GM12878 (cell line): ENCODE data around the gene ERP44. TPM values are rescaled to one million over a fixed set of nuclear protein-coding genes. Genes with fewer than 3 reads are reported as not detected.

Experiments
- ATAC-seq: fragments of 200-7000 bp; cut with Tn5 transposase; 3 replicates; pipeline ENCODE4 v1.9.1; 2020; ENCODE audit warnings: mild to moderate bottlenecking, moderate library complexity
- BruUV-seq: library from RNA; stranded (reverse); fragments of 400-500 nt; replicated peaks from 2 replicates; lab custom pipeline; 2021; lab: Mats Ljungman, UMichigan
- CTCF ChIA-PET: fragments of 300-600 bp; sonication (Branson Sonifier 250); formaldehyde crosslinking; extraction: SDS; loops from one replicate; lab custom pipeline; 2021; ENCODE audit warnings: inconsistent platforms; lab: Yijun Ruan, JAX
- POLR2A ChIA-PET: fragments of 350-600 bp; formaldehyde crosslinking; extraction: SDS; loops from one replicate; lab custom pipeline; 2021; ENCODE audit warnings: inconsistent platforms; lab: Charles Lee
- RAD21 ChIA-PET: fragments of 300-600 bp; sonication (Branson Sonifier 250); formaldehyde crosslinking; loops from one replicate; lab custom pipeline; 2023; ENCODE audit warnings: antibody characterized with exemption; ENCODE audit not compliant: unreplicated experiment; lab: Charles Lee
- SMC1A ChIA-PET: fragments of 300-600 bp; sonication (Branson Sonifier 250); formaldehyde crosslinking; loops from one replicate; lab custom pipeline; 2023; ENCODE audit not compliant: unreplicated experiment, uncharacterized antibody; lab: Charles Lee
- DNase-seq: peaks from one replicate; pipeline ENCODE4 v3.0.0-alpha.2; 2011; ENCODE audit warnings: low read depth, low spot score
- FAIRE-seq: peaks from 3 replicates; lab custom pipeline; 2011; peaks lifted over from hg19 to GRCh38; lab: Jason Lieb, UNC
- H2AFZ ChIP-seq: 2 replicates; pipeline ENCODE4 v1.6.0; 2011; ENCODE audit warnings: low read depth, low read length, control low read depth; ENCODE audit not compliant: control insufficient read depth
- H3K27ac ChIP-seq: 2 replicates; pipeline ENCODE4 v1.5.1; 2011; ENCODE audit warnings: control low read depth; ENCODE audit not compliant: control insufficient read depth, insufficient read depth
- H3K27me3 ChIP-seq, 2 experiments: replicated peaks in 1 of 2; 2 replicates each; pipeline versions ENCODE4 v1.6.0 to v1.6.1; 2011; ENCODE audit warnings: low read length in 1 of 2; ENCODE audit not compliant: control insufficient read depth in 2 of 2, insufficient read depth in 2 of 2
- H3K36me3 ChIP-seq, 2 experiments: 2 replicates each; pipeline ENCODE4 v1.5.1; 2011; ENCODE audit warnings: low read length in 1 of 2; ENCODE audit not compliant: control insufficient read depth in 2 of 2, insufficient read depth in 2 of 2
- H3K4me1 ChIP-seq: 2 replicates; pipeline ENCODE4 v1.6.1; 2011; ENCODE audit warnings: mild to moderate bottlenecking, low read length, moderate library complexity, mixed read lengths; ENCODE audit not compliant: control insufficient read depth, insufficient read depth
- H3K4me2 ChIP-seq: 2 replicates; pipeline ENCODE4 v1.6.0; 2011; ENCODE audit warnings: control low read depth; ENCODE audit not compliant: control insufficient read depth, insufficient read depth
- H3K4me3 ChIP-seq: fragments of 200-600 bp; sonication (generic); 2 replicates; pipeline ENCODE4 v1.5.1; 2016
- H3K79me2 ChIP-seq: 2 replicates; pipeline ENCODE4 v1.6.0; 2011; ENCODE audit warnings: low read length; ENCODE audit not compliant: control insufficient read depth, insufficient read depth
- H3K9ac ChIP-seq: 2 replicates; pipeline ENCODE4 v1.8.0; 2011; ENCODE audit warnings: low read length, control low read depth, mixed read lengths; ENCODE audit not compliant: control insufficient read depth, insufficient read depth
- H3K9me3 ChIP-seq: replicated peaks from 3 replicates; pipeline ENCODE4 v1.5.1; 2011; ENCODE audit warnings: mild to moderate bottlenecking, low read length; ENCODE audit not compliant: control insufficient read depth, insufficient read depth
- H4K20me1 ChIP-seq: 2 replicates; pipeline ENCODE4 v1.6.0; 2011; ENCODE audit not compliant: control insufficient read depth, insufficient read depth
- ATF2 ChIP-seq: IDR thresholded peaks from 2 replicates; pipeline ENCODE4 v1.6.1; 2012; ENCODE audit warnings: low read length, inconsistent platforms
- BCLAF1 ChIP-seq: fragments of 450-650 bp; IDR thresholded peaks from 2 replicates; pipeline ENCODE4 v1.6.1; 2017; ENCODE audit warnings: antibody characterized with exemption, mild to moderate bottlenecking, moderate library complexity
- ETV6 ChIP-seq, 2 experiments: fragments of 450-650 bp in 1 of 2; IDR thresholded peaks in 1 of 2; conservative IDR thresholded peaks in 1 of 2; 2 replicates each; pipeline ENCODE4 v1.6.1; 2014; ENCODE audit warnings: antibody characterized with exemption in 1 of 2, borderline replicate concordance in 1 of 2, low read depth in 1 of 2, mild to moderate bottlenecking in 1 of 2, moderate library complexity in 1 of 2
- GABPA ChIP-seq: IDR thresholded peaks from 2 replicates; pipeline ENCODE4 v1.6.1; 2014; ENCODE audit warnings: antibody characterized with exemption, low read depth, mild to moderate bottlenecking, inconsistent platforms
- IRF5 ChIP-seq: fragments of 450-650 bp; IDR thresholded peaks from 2 replicates; pipeline ENCODE4 v1.6.1; 2017; ENCODE audit warnings: borderline replicate concordance
- MAX ChIP-seq: IDR thresholded peaks from 2 replicates; pipeline ENCODE4 v1.6.1; 2012; ENCODE audit warnings: low read depth, low read length, improper control_type of control experiment
- SREBF2 ChIP-seq: IDR thresholded peaks from 2 replicates; pipeline ENCODE4 v1.6.1; 2012; ENCODE audit warnings: mild to moderate bottlenecking, low read length
- TARDBP ChIP-seq: IDR thresholded peaks from 2 replicates; pipeline ENCODE4 v1.6.1; 2016; ENCODE audit warnings: borderline replicate concordance
- ZBTB40 ChIP-seq: fragments of 450-650 bp; IDR thresholded peaks from 2 replicates; pipeline ENCODE4 v1.6.1; 2016; ENCODE audit warnings: mild to moderate bottlenecking, moderate library complexity, borderline replicate concordance
- ZSCAN29 ChIP-seq: fragments of 450-650 bp; IDR thresholded peaks from 2 replicates; pipeline ENCODE4 v1.6.1; 2017; ENCODE audit warnings: mild to moderate bottlenecking, moderate library complexity
- WGBS: methylation state at CpG from one replicate; pipeline ENCODE4 v1.1.6; 2016; ENCODE audit warnings: low lambda C conversion rate; ENCODE audit not compliant: insufficient replicate concordance, insufficient coverage; ENCODE audit errors: missing lambda C conversion rate; 5-methylcytosine and 5-hydroxymethylcytosine counted together
- in situ Hi-C: fragments of 300-500 bp; cut with MboI; formaldehyde crosslinking; loops from 9 replicates; pipeline ENCODE4 v1.14.3; 2018; ENCODE audit warnings: mixed read lengths
- intact Hi-C: fragments of 100-400 bp; cut with micrococcal nuclease; formaldehyde crosslinking; loops from one replicate; pipeline ENCODE4 v1.14.2; 2022; ENCODE audit not compliant: unreplicated experiment
- polyA plus RNA-seq, 11 experiments: library from polyadenylated mRNA; depleted of rRNA in 4 of 11; unstranded in 6 of 11; stranded (reverse) in 5 of 11; fragments of >200 nt; fragmentation: Nextera tagmentation in 4 of 11; fragmentation: Illumina TruSeq in 1 of 11; extraction: Ambion mirVana in 4 of 11; extraction: Trizol in 1 of 11; gene quantifications; 1 replicate in 1 of 11; 2 replicates in 10 of 11; pipeline versions ENCODE4 v1.2.1 to v1.2.3, GENCODE V29; 2011 to 2016; ENCODE audit warnings: inconsistent platforms in 2 of 11, missing spikeins in 2 of 11, low read depth in 1 of 11
- total RNA-seq, 4 experiments: library from RNA; depleted of rRNA in 3 of 4; stranded (reverse); fragments of >200 nt in 3 of 4; fragmentation: Illumina TruSeq in 1 of 4; extraction: Trizol in 1 of 4; gene quantifications; 2 replicates each; pipeline versions ENCODE4 v1.2.1 to v1.2.3, GENCODE V29; 2013 to 2021

Gene ERP44
- total and polyA plus RNA-seq, 10 of the 15 experiments (the other 5 are each of a cell fraction or from before 2014, with no cell fraction given) = 11.5 to 52.4 (median 20.2) TPM

- Histone ChIP-seq H3K36me3 (peaks cover 1 to 13% of the 10 kb centered on the region in 2 experiments), H3K4me1 (peaks cover 29% of the 10 kb centered on the region), H2AFZ (no peak overlapping the region), H3K9ac (no peak overlapping the region), H3K27me3 (no peaks in the 10 kb centered on the region), H3K79me2 (peaks cover 5% of the 10 kb centered on the region), H3K4me2 (no peak overlapping the region), H3K4me3 (no peak overlapping the region), H3K9me3 (no peaks in the 10 kb centered on the region), H3K27ac (no peak overlapping the region), H4K20me1 (no peaks in the 10 kb centered on the region)
- WGBS = 98% methylated on average over 2 of the region's 2 CpGs
- POLR2A ChIA-PET = interaction anchor here (1.3 kb wide), 1 partner anchor 28 kb away, joined by 3 read pairs; no protein-coding TSS in a partner anchor
- ATAC-seq (no peak), FAIRE-seq (no peak), DNase-seq (no peak)
- in situ Hi-C loops (no loop called here), intact Hi-C loops (loop anchor here (5.0 kb wide), 1 partner anchor 41 kb away; the partner anchor contains the start of genes ERP44 and INVS)
- CTCF ChIA-PET = no interaction called here
- SMC1A ChIA-PET = interaction anchor here (2.8 kb wide), 1 partner anchor 26 kb away, joined by 12 read pairs; no protein-coding TSS in a partner anchor
- RAD21 ChIA-PET = interaction anchor here (4.4 kb wide), 1 partner anchor 28 kb away, joined by 38 read pairs; no protein-coding TSS in a partner anchor
- no TSS peak for BruUV-seq
- TF ChIP-seq ZSCAN29 (no peak), GABPA (no peak), TARDBP (no peak), ATF2 (no peak), ZBTB40 (no peak), BCLAF1 (no peak), IRF5 (no peak), MAX (no peak), ETV6 (conservative IDR thresholded peaks at IDR 0.05 in 1 of 2, IDR thresholded peaks at IDR 0.05 in 1 of 2; ENCODE audit: borderline replicate concordance in 1 of 2, low read depth in 1 of 2) (no peak), SREBF2 (no peak)
These were observed 42.2 kb downstream of the ERP44 start for GRCh38 chr9:100056561-100056960.
